ENCODE results near the gene MRPL12. TPM values are rescaled to one million over a fixed set of nuclear protein-coding genes. Genes with fewer than 3 reads are reported as not detected.

MRPL12 gene
- total and polyA plus RNA-seq, 2 experiments from 2014 or later: 50.9 to 153 TPM

DNA sequence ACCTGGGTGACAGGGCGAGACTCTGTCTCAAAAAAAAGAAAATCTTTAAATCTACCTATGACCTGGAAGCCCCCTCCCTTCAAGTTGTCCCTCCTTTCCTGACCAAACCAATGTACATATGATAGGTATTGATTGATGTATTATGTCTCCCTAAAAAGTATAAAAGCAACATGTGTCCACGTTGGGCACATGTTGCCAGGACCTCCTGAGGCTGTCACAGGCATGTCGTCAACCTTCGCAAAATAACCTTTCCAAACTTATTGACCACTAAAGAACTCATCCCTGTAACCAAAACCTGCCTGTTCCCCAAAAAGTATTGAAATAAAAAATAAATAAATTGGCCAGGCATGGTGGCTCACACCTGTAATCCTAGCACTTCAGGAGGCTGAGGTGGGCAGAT is 41.2 kb upstream of the MRPL12 start:
- no peak for TF ChIP-seq CREB1 (CRISPR knock-in tag; IDR thresholded peaks at IDR 0.05; ENCODE audit: low read depth)
- TF ChIP-seq, protein P1, sequence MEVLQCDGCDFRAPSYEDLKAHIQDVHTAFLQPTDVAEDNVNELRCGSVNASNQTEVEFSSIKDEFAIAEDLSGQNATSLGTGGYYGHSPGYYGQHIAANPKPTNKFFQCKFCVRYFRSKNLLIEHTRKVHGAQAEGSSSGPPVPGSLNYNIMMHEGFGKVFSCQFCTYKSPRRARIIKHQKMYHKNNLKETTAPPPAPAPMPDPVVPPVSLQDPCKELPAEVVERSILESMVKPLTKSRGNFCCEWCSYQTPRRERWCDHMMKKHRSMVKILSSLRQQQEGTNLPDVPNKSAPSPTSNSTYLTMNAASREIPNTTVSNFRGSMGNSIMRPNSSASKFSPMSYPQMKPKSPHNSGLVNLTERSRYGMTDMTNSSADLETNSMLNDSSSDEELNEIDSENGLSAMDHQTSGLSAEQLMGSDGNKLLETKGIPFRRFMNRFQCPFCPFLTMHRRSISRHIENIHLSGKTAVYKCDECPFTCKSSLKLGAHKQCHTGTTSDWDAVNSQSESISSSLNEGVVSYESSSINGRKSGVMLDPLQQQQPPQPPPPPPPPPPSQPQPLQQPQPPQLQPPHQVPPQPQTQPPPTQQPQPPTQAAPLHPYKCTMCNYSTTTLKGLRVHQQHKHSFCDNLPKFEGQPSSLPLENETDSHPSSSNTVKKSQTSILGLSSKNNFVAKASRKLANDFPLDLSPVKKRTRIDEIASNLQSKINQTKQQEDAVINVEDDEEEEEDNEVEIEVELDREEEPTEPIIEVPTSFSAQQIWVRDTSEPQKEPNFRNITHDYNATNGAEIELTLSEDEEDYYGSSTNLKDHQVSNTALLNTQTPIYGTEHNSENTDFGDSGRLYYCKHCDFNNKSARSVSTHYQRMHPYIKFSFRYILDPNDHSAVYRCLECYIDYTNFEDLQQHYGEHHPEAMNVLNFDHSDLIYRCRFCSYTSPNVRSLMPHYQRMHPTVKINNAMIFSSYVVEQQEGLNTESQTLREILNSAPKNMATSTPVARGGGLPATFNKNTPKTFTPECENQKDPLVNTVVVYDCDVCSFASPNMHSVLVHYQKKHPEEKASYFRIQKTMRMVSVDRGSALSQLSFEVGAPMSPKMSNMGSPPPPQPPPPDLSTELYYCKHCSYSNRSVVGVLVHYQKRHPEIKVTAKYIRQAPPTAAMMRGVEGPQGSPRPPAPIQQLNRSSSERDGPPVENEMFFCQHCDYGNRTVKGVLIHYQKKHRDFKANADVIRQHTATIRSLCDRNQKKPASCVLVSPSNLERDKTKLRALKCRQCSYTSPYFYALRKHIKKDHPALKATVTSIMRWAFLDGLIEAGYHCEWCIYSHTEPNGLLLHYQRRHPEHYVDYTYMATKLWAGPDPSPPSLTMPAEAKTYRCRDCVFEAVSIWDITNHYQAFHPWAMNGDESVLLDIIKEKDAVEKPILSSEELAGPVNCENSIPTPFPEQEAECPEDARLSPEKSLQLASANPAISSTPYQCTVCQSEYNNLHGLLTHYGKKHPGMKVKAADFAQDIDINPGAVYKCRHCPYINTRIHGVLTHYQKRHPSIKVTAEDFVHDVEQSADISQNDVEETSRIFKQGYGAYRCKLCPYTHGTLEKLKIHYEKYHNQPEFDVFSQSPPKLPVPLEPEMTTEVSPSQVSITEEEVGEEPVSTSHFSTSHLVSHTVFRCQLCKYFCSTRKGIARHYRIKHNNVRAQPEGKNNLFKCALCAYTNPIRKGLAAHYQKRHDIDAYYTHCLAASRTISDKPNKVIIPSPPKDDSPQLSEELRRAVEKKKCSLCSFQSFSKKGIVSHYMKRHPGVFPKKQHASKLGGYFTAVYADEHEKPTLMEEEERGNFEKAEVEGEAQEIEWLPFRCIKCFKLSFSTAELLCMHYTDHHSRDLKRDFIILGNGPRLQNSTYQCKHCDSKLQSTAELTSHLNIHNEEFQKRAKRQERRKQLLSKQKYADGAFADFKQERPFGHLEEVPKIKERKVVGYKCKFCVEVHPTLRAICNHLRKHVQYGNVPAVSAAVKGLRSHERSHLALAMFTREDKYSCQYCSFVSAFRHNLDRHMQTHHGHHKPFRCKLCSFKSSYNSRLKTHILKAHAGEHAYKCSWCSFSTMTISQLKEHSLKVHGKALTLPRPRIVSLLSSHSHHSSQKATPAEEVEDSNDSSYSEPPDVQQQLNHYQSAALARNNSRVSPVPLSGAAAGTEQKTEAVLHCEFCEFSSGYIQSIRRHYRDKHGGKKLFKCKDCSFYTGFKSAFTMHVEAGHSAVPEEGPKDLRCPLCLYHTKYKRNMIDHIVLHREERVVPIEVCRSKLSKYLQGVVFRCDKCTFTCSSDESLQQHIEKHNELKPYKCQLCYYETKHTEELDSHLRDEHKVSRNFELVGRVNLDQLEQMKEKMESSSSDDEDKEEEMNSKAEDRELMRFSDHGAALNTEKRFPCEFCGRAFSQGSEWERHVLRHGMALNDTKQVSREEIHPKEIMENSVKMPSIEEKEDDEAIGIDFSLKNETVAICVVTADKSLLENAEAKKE (CRISPR knock-in tag; IDR thresholded peaks at IDR 0.05): no peak
- TF ChIP-seq, protein P2, sequence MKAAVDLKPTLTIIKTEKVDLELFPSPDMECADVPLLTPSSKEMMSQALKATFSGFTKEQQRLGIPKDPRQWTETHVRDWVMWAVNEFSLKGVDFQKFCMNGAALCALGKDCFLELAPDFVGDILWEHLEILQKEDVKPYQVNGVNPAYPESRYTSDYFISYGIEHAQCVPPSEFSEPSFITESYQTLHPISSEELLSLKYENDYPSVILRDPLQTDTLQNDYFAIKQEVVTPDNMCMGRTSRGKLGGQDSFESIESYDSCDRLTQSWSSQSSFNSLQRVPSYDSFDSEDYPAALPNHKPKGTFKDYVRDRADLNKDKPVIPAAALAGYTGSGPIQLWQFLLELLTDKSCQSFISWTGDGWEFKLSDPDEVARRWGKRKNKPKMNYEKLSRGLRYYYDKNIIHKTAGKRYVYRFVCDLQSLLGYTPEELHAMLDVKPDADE (IDR thresholded peaks at IDR 0.05): no peak
- TF ChIP-seq EZH2phosphoT487 (IDR thresholded peaks at IDR 0.05; ENCODE audit: unreplicated experiment): no peak
- TF ChIP-seq, protein P3, sequence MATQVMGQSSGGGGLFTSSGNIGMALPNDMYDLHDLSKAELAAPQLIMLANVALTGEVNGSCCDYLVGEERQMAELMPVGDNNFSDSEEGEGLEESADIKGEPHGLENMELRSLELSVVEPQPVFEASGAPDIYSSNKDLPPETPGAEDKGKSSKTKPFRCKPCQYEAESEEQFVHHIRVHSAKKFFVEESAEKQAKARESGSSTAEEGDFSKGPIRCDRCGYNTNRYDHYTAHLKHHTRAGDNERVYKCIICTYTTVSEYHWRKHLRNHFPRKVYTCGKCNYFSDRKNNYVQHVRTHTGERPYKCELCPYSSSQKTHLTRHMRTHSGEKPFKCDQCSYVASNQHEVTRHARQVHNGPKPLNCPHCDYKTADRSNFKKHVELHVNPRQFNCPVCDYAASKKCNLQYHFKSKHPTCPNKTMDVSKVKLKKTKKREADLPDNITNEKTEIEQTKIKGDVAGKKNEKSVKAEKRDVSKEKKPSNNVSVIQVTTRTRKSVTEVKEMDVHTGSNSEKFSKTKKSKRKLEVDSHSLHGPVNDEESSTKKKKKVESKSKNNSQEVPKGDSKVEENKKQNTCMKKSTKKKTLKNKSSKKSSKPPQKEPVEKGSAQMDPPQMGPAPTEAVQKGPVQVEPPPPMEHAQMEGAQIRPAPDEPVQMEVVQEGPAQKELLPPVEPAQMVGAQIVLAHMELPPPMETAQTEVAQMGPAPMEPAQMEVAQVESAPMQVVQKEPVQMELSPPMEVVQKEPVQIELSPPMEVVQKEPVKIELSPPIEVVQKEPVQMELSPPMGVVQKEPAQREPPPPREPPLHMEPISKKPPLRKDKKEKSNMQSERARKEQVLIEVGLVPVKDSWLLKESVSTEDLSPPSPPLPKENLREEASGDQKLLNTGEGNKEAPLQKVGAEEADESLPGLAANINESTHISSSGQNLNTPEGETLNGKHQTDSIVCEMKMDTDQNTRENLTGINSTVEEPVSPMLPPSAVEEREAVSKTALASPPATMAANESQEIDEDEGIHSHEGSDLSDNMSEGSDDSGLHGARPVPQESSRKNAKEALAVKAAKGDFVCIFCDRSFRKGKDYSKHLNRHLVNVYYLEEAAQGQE (IDR thresholded peaks at IDR 0.05; ENCODE audit: unreplicated experiment): no peak
- no peak for TF ChIP-seq STAT1 (IDR thresholded peaks at IDR 0.05; ENCODE audit: unreplicated experiment)
- no peak for TF ChIP-seq ZNF331 (CRISPR knock-in tag; IDR thresholded peaks at IDR 0.05; ENCODE audit: low read depth)
- TF ChIP-seq POLR2AphosphoS5 (IDR thresholded peaks at IDR 0.05; ENCODE audit: low read depth): no peak
- TF ChIP-seq ZNF114 (CRISPR knock-in tag; IDR thresholded peaks at IDR 0.05): no peak
- no peak for ATAC-seq

More for the DNA sequence above, 41.2 kb upstream of the MRPL12 start:
- peaks cover 11% of the 10 kb centered on the region for H3K4me1 ChIP-seq (ENCODE audit: insufficient read depth)
- H3K27ac ChIP-seq (ENCODE audit: low read depth): no peak overlapping the region
- Mint-ChIP-seq H3K4me1 (peaks cover 13% of the 10 kb centered on the region; the same call in 2 of the 3 replicates), H3K27me3 (ENCODE audit: insufficient read depth, low read depth, poor library complexity) (peaks cover 12% of the 10 kb centered on the region), H3K36me3 (ENCODE audit: low read depth) (peaks cover 19% of the 10 kb centered on the region), H3K9me3 (no peaks in the 10 kb centered on the region), H3K27ac (no peak overlapping the region), H3K4me3 (no peak overlapping the region)
- peaks cover 12% of the 10 kb centered on the region; the same call in 1 of the 2 replicates for H3F3A ChIP-seq (replicated peaks; ENCODE audit: low read depth)
- H3K36me3 ChIP-seq (ENCODE audit: insufficient read depth): no peaks in the 10 kb centered on the region
- H3K4me2 ChIP-seq: no peak overlapping the region
- peaks cover 13% of the 10 kb centered on the region for H3K79me2 ChIP-seq (replicated peaks; ENCODE audit: insufficient read depth)
- H3K4me3 ChIP-seq: no peak overlapping the region
- H4K20me1 ChIP-seq (replicated peaks; ENCODE audit: insufficient read depth): no peaks in the 10 kb centered on the region
- no peak overlapping the region for H2AFZ ChIP-seq
- no peaks in the 10 kb centered on the region for H3K27me3 ChIP-seq (ENCODE audit: insufficient read depth)
- DNase-seq (ENCODE audit: low spot score): no peak
- H3K9me2 ChIP-seq (ENCODE audit: insufficient read depth): no peaks in the 10 kb centered on the region

Measured in GM23338 (cell line).